Lower leg skin (tissue), 4 donors: Measurements from ENCODE around the gene SPRTN. TPM values are rescaled to one million over a fixed set of nuclear protein-coding genes. Genes with fewer than 3 reads are reported as not detected.

Experiments
- DNase-seq, 2 donors: peaks; one replicate each; pipeline ENCODE4 v3.0.0-alpha.2; 2019; ENCODE audit warnings: low spot score in 2 of 2
- H3K4me3 ChIP-seq: fragments of 200-600 bp; sonication (generic); 2 replicates; pipeline ENCODE4 v1.5.1; 2017; ENCODE audit warnings: mild to moderate bottlenecking, low read depth; ENCODE audit not compliant: poor library complexity, severe bottlenecking
- CTCF ChIP-seq, 3 donors: fragments of 450-650 bp; IDR thresholded peaks; one replicate each; pipeline ENCODE4 v1.5.1; 2016; ENCODE audit warnings: antibody characterized with exemption in 3 of 3, mild to moderate bottlenecking in 3 of 3, moderate library complexity in 2 of 3
- POLR2A ChIP-seq, 2 donors: fragments of 450-650 bp; IDR thresholded peaks; one replicate each; pipeline ENCODE4 v1.6.1; 2016 to 2017; ENCODE audit warnings: antibody characterized with exemption in 2 of 2, mild to moderate bottlenecking in 1 of 2, moderate library complexity in 1 of 2
- WGBS, 2 donors: methylation state at CpG; one replicate each; pipeline ENCODE4 v1.1.5; 2018; 5-methylcytosine and 5-hydroxymethylcytosine counted together
- intact Hi-C: fragments of 100-400 bp; cut with DNase I; formaldehyde crosslinking; loops from one replicate; pipeline ENCODE4 v1.15.0; 2023; ENCODE audit warnings: low total_unique reads
- total RNA-seq, 4 donors: library from RNA; depleted of rRNA; stranded (reverse); fragments of >200 nt; gene quantifications; one replicate each; pipeline ENCODE4 v1.1.0, GENCODE V29; 2016

SPRTN gene
- total RNA-seq, 4 donors from 2014 or later, result 13.1 to 31.3 (median 20.0) TPM

GRCh38 chr1:231312432-231312788, 25.7 kb upstream of the SPRTN start:
- TF ChIP-seq CTCF (IDR thresholded peaks at IDR 0.05) (no peak), POLR2A (IDR thresholded peaks at IDR 0.05) (no peak)
- DNase-seq, result peak in 1 of 2 donors; percentile 70
- intact Hi-C loops, result no loop called here

GRCh38 chr1:231313661-231314060, 24.4 kb upstream of the SPRTN start:
- intact Hi-C loops, result no loop called here
- WGBS, 2 donors, result 84 to 91% methylated on average over 4 of the region's 4 CpGs
- TF ChIP-seq CTCF (IDR thresholded peaks at IDR 0.05) (no peak), POLR2A (IDR thresholded peaks at IDR 0.05) (no peak)
- DNase-seq, result peak in 1 of 2 donors; percentile 20
- no peak overlapping the region for H3K4me3 ChIP-seq

More at GRCh38 chr1:231312432-231312788, 25.7 kb upstream of the SPRTN start:
- no peak overlapping the region for H3K4me3 ChIP-seq
- WGBS, 2 donors, result 89 to 95% methylated on average over 5 of the region's 5 CpGs

- intact Hi-C loops, result no loop called here
- DNase-seq, result peak in 1 of 2 donors; percentile 78
- WGBS, 2 donors, result 40 to 48% methylated on average over 11 of the region's 11 CpGs
- TF ChIP-seq POLR2A (IDR thresholded peaks at IDR 0.05), result no peak
- no peak for TF ChIP-seq CTCF (IDR thresholded peaks at IDR 0.05)
- H3K4me3 ChIP-seq, result no peak overlapping the region
These were observed 22.2 kb upstream of the SPRTN start for GRCh38 chr1:231315887-231316286.

GRCh38 chr1:231317306-231318014, 20.6 kb upstream of the SPRTN start:
- peak in 1 of 2 donors; percentile 54 for DNase-seq
- TF ChIP-seq POLR2A (IDR thresholded peaks at IDR 0.05), result no peak
- TF ChIP-seq CTCF (IDR thresholded peaks at IDR 0.05), result no peak
- intact Hi-C loops, result no loop called here
- 93% methylated on average over 38 to 42 of the region's 44 CpGs for WGBS, 2 donors
- no peak overlapping the region for H3K4me3 ChIP-seq

GRCh38 chr1:231318015-231318355, 20.1 kb upstream of the SPRTN start:
- WGBS, 2 donors, result 96 to 97% methylated on average over 15 of the region's 15 CpGs
- intact Hi-C loops, result no loop called here
- no peak overlapping the region for H3K4me3 ChIP-seq
- DNase-seq, result no peak
- no peak for TF ChIP-seq CTCF (IDR thresholded peaks at IDR 0.05)
- no peak for TF ChIP-seq POLR2A (IDR thresholded peaks at IDR 0.05)

- H3K4me3 ChIP-seq, result no peak overlapping the region
- intact Hi-C loops, result no loop called here
- DNase-seq, result no peak
- TF ChIP-seq CTCF (IDR thresholded peaks at IDR 0.05) (no peak), POLR2A (IDR thresholded peaks at IDR 0.05) (no peak)
- 84 to 94% methylated on average over 4 of the region's 4 CpGs for WGBS, 2 donors
These were observed 19.5 kb upstream of the SPRTN start for GRCh38 chr1:231318568-231318967.
